ENCODE measurements around the gene IFITM2.

GRCh38 chr11:285021-285893 is 22.4 kb upstream of the IFITM2 start:
- no peak for TF ChIP-seq CTCF (IDR thresholded peaks at IDR 0.05)
- no peak for TF ChIP-seq POLR2A (IDR thresholded peaks at IDR 0.05)
